Right lobe of liver (tissue), 4 donors: Measurements from ENCODE around the gene RGS3.

ENCODE experiments used
- CTCF ChIP-seq, 4 donors: fragments of 200-600 bp in 3 of 4; fragments of 450-650 bp in 1 of 4; IDR thresholded peaks; one replicate each; pipeline versions ENCODE4 v1.5.1 to v1.8.0; 2016 to 2022; ENCODE audit warnings: antibody characterized with exemption in 4 of 4, mild to moderate bottlenecking in 2 of 4
- POLR2A ChIP-seq: fragments of 450-650 bp; IDR thresholded peaks from one replicate; pipeline ENCODE4 v1.6.1; 2017; ENCODE audit warnings: antibody characterized with exemption, mild to moderate bottlenecking
- donor health status: DM: no; HTN: no; CAD: no.
- donor health status: DM: no; HTN: no; CAD: no.
- donor health status: DM: no; HTN: yes; CAD: no.

- TF ChIP-seq CTCF (IDR thresholded peaks at IDR 0.05) = no peak
- no peak for TF ChIP-seq POLR2A
These were observed 102.6 kb downstream of the RGS3 start for GRCh38 chr9:113566016-113566711.
